ENCODE results near the gene DHCR7.

DHCR7 gene

DNA sequence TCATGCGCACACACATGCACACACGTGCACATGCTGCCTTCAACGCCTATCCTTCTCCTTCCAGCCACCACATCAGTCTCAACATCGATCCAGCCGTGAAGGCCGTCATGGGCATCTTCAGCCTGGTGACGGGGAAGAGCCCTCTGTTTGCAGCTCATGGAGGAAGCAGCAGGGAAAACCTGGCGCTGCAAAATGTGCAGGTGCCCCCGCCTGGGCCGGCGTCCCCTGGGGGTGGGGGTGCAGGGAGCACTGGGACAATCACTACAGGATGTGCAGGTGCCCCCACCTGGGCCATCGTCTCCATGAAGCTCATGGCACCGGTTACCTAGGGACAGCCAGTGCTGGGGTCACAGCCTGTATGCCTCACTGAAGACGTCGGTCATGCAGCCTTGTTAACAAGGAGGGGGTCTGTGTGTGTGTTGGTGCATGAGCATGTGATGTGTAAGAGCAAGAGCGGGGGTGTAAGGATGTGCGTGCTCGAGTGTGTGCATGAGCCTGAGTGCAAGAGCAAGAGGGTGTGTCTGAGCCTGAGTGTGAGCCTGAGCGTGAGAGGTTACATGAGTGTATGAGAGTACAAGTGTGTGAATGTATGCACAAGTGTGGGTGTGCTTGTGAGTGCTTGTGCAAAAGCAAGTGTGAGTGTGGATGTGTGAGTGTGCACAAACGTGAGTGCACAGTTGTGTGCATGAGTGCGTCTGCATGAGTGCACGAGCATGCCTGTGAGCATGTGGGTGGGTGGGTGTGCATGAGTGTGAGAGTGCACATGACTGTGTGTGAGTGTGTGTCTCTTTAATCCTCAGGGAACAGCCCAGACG, 36.3 kb upstream of the DHCR7 start:
- TF ChIP-seq ZNF274 (IDR thresholded peaks at IDR 0.05; ENCODE audit: low read depth, low read length): no peak
- no peak overlapping the region for H3K4me3 ChIP-seq (ENCODE audit: low read length)

DNA sequence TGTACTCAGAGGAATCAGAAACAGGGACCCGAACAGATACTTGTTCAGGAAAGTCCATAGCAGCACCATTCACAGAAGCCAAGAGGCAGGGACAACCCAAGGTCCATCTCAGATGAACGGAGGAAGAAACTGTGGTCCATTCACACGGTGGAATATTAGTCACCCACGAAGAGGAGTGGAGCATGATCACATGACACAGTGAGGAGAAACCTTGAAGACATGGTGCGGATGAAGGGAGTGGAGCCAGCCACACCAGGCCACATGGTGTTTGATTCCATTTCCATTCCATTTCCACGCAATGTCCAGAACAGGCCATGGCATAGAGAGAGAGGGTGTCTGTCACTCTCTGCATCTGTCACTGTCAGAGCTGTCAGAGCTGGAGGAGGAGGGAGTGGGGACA, 35.5 kb upstream of the DHCR7 start:
- H3K4me3 ChIP-seq (ENCODE audit: low read length): no peak overlapping the region
- no peak for TF ChIP-seq ZNF274 (IDR thresholded peaks at IDR 0.05; ENCODE audit: low read depth, low read length)

DNA sequence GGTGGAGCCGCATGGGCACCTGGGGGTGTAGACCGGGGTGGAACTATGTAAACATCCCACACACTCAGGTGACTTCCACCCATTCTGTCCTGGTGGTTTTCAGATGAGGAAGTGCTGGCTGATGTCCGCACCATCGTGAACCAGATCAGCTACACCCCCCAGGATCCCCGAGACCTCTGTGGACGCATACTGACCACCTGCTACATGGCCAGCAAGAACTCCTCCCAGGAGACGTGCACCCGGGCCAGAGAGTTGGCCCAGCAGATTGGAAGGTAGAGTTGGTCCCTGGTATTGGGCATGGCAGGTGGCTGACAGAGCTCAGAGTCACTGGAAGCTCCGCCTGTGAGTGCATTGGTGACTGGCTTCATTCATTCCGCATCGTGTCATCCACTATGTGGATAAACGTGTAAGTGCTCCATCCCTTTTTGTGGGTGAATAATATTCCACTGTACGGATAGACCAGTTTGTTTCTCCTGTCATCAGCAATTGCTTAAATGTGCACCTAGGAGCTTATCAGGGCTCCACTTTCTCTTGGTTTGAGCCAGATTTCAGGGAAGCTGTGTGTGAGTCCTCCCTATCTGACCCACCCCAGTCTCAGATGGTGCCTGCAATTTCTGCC, 34.7 kb upstream of the DHCR7 start:
- no peak for TF ChIP-seq ZNF274 (IDR thresholded peaks at IDR 0.05; ENCODE audit: low read depth, low read length)
- H3K4me3 ChIP-seq (ENCODE audit: low read length): no peak overlapping the region

DNA sequence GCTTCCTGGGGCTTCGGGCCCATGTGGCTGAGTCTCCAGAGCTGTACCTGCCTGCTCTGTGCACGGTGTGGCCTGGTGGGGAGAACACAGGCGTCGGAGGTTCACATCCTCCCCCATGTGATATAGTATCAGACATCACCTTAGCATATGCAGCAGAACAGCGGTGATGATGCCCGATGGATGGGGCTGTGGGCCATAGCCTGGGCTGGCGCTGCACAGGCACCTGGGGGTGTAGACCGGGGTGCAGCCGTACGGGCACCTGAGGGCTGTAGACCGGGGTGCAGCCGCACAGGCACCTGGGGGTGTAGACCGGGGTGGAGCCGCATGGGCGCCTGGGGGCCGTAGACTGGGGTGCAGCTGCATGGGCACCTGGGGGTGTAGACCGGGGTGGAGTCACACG, 34.0 kb upstream of the DHCR7 start:
- TF ChIP-seq ZNF274 (IDR thresholded peaks at IDR 0.05; ENCODE audit: low read depth, low read length): no peak

DNA sequence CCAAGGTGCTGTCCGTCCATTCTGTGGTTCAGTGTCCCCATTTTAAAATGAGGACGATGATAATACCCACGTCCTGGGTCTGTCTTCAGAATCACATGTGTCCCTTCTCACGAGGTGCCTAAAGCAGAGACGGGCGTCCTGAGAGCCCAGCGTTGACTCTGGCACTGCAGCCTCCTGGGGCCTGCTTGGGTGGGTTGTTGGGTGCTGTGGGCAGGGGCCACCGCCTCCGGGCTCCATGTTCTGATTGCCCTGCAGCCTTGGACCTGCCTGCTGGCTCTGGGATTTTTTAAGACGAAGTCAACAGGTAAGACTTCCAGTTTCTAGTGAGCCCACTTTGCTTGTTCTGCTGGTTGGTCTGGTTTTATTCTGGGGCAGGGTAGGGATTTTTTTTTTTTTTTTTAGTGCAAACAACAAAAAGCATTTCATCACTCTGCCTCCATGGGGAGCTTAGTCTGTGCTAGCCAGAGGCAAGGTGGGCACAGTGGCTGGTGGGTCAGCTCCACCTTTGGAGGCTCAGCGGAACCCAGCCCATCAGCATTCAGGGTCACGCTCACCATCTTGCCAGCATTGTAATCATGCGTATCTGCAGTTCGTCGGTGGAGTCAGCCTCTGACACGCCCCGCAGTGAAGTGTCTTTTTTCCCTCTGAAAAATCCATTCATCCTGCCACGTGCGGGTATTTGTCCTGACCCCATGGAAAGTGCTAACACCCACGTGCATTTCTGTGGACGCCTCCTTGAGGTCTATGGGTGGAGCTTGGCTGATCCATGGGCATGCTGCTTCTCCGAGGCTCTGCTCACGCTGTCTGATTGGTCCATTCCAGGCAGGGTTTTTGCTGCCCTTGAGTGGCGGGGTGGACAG, 33.1 kb upstream of the DHCR7 start:
- no peak for TF ChIP-seq ZNF274 (IDR thresholded peaks at IDR 0.05; ENCODE audit: low read depth, low read length)
- no peak overlapping the region for H3K4me3 ChIP-seq (ENCODE audit: low read length)

More for the DNA sequence above, 34.0 kb upstream of the DHCR7 start:
- H3K4me3 ChIP-seq (ENCODE audit: low read length): no peak overlapping the region

DNA sequence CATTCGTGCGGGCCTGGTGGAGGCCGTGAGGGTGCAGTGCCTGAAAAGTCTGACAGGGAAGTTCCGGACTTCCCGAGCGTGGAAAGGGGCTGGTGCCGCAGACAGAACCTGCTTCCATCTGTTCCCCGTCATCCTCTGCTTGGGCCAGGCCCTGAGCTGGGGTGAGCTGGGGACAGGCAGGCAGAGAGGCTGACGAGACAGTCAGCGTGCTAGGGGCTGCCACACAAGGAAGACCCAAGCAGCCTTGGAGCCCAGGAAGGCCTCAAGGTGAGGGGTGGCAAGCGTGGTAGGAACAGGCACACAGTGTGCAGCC, 30.3 kb upstream of the DHCR7 start:
- no peak overlapping the region for H3K4me3 ChIP-seq (ENCODE audit: low read length)
- TF ChIP-seq ZNF274 (IDR thresholded peaks at IDR 0.05; ENCODE audit: low read depth, low read length): no peak

DNA sequence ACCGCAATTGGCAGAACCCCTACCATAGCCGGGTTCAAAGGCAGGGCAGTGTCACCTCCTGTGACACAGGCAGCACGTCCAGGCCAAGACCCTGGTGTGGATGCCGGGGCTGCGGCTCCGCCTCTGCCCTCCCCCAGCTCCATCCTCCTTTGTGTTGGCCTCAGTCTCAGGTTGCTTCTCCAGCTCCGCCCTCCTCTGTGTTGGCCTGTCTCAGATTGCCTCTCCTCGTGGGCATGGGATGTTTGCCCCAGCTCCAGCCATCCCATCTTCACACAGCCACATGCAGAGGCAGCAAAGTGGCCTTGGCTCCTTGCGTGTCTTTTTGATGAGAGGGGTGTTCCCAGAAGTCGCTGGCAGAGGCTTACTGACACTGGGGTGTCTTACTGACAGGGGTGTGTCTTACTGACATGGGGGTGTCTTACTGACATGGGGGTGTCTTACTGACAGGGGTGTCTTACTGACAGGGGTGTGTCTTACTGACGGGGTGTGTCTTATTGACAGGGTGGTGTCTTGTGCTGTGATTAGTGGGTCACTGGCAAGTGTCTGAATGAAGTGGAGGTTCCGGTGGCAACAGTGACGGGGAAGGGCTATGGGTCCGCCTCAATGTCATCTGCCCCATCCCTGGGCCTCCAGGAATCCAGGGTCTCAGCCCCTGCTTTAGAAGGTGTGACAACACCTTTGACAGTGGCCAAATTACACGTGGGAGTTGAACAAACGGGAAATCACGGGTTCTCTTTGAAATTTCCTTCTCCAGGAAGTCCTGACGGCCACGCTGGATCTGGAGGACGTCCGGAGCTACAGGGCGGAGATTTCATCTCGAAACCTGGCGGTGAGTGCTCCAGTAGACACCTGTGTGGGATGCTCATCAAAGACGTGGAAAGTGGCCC, 29.7 kb upstream of the DHCR7 start:
- TF ChIP-seq ZNF274 (IDR thresholded peaks at IDR 0.05; ENCODE audit: low read depth, low read length): no peak
- H3K4me3 ChIP-seq (ENCODE audit: low read length): no peak overlapping the region

DNA sequence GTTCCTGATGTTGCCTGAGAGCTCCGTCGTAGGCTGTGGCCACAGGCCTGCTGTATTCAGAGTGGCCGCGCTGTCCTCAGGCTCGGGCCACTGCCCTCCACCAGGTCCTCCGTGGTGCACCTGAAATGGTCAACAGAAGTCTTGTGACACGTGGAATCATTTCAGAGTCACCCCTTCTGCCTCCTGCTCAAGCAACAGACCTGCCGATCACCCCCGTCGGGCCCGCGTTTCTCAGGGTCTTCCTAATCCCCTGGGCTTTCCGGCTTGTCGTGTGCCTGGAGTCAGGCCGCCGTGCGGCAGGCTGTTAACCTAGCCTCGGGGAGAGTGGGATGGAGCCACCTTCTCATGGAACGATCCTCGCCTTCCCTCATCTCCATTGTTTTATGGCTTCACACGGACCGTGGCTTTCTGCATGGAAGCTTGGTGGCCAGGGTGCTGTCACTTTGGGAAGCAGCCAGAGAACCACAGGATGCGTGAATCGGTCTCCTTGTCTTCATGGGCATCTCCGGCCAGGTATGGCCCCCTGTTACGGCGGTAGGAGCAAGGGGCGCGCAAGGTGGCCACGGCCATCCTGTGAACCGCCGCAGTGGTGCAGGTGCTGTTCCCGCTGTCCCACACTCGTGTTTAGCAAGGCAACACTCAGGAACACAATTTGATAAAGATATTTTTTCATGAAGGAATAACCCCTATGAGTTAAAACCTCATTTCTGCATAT, 28.9 kb upstream of the DHCR7 start:
- no peak for TF ChIP-seq ZNF274 (IDR thresholded peaks at IDR 0.05; ENCODE audit: low read depth, low read length)
- no peak overlapping the region for H3K4me3 ChIP-seq (ENCODE audit: low read length)

DNA sequence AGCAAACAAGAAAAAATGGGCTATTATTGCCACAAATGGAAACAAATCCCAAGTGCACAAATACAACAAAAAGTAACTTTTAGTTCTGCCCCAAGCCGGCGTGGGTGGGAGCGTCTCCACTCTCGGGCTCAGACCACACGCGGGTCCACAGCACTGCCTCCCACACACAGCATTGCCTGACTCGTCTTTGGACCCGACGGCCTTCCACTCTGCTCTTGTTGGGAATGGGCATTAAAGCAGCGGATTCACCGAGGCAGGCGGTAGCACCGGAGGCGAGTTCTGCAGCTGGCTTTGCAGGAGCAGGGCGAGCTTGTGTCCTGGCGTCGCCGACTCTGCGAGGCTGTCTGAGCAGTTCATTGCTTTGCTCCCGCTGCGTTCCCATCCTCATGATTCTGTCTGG, 27.8 kb upstream of the DHCR7 start:
- TF ChIP-seq ZNF274 (IDR thresholded peaks at IDR 0.05; ENCODE audit: low read depth, low read length): no peak
- H3K4me3 ChIP-seq (ENCODE audit: low read length): no peak overlapping the region

DNA sequence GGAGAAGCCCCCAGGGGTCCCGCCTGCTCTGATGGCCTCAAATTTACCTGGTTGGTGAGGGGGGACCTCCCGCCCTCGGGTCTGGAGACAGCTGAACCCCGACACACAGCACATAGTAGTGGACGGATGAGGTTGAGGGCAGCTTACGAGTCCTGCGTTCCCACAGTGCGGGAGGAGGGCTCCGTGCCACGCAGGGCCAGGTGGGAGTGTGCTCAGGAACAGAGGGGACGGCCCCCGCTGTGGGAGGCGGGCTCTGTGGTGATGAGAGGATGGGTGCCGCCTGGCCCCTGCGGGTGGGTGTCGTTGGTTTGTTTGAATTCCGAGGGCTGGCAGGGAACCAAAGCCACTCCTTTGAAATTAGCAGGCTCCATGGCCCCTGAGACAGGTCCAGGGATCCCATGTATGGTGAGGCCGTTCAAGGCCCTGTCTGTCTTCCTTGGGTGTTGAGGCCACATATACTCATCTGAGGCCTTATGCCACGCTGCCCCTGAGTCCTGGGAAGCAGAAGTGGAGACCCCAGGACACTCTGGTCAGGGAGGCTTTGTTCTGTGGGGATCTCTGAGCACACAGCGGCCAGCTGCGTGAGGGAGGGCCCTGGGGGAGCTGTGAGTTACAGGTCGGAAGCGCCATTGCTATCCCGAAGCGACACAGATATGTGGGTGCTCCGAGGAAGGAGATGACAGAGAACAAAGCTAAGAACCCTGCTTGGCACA, 26.7 kb upstream of the DHCR7 start:
- no peak for TF ChIP-seq ZNF274 (IDR thresholded peaks at IDR 0.05; ENCODE audit: low read depth, low read length)
- H3K4me3 ChIP-seq (ENCODE audit: low read length): no peak overlapping the region

DNA sequence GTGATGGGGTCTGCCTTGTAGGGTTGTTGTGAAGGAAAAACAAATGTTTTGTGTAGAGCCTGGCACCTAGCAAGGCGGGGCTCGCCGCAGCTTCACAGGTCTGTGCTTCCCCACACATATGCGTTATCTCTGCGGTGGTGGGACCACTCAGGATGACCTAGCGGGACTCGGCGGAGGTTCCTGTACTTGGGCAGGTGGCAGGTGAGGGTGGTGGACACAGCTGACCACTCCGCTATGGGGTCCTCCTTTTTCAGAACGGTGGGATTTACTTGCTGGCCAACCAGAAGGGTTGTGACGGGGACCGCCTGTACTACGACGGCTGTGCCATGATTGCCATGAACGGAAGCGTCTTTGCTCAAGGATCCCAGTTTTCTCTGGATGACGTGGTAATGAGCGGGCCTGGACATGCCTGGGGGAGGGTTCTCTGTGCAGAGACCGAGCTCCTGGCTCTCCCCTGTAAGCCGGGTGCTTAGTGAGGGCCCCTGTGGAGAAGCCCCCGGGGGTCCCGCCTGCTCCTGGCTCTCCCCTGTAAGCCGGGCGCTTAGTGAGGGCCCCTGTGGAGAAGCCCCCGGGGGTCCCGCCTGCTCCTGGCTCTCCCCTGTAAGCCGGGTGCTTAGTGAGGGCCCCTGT, 26.1 kb upstream of the DHCR7 start:
- H3K4me3 ChIP-seq (ENCODE audit: low read length): no peak overlapping the region
- TF ChIP-seq ZNF274 (IDR thresholded peaks at IDR 0.05; ENCODE audit: low read depth, low read length): no peak

DNA sequence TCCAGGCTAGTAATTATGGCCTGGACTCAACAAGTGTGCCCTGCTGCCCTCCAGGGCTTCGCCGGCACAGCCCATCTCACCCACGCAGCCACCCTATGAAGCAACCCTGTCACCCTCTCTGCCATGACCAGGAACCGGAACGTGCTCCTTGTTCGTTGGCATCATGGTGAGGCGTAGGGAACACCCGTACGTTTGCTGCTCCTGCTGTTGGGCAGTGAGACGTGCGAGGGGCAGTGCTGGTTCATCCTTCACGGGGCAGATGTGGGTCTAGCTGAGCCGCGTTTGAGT, 25.5 kb upstream of the DHCR7 start:
- H3K4me3 ChIP-seq (ENCODE audit: low read length): no peak overlapping the region
- no peak for TF ChIP-seq ZNF274 (IDR thresholded peaks at IDR 0.05; ENCODE audit: low read depth, low read length)
